GM18868 (cell line): Measurements from ENCODE around the gene RFPL3.

Source experiments
- ATAC-seq: cut with Tn5 transposase; IDR thresholded peaks from one replicate; pipeline ENCODE4 v1.9.1; 2021; ENCODE audit warnings: mild to moderate bottlenecking, moderate library complexity; ENCODE audit not compliant: unreplicated experiment

The RFPL3 gene

GRCh38 chr22:32409977-32410376, 52.3 kb downstream of the RFPL3 start:
- ATAC-seq: no peak

- ATAC-seq: no peak
Measured at GRCh38 chr22:32410459-32410858, 52.8 kb downstream of the RFPL3 start.
